Effector CD8-positive, alpha-beta T cell (primary cell): ENCODE results near the gene SPINT1.
"Not testable (repeated sequence)": the region's sequence is repeated elsewhere in the genome, so short reads cannot be mapped to it uniquely, and the experiment has no call there.

Experiments used
- DNase-seq: peaks from one replicate; lab custom pipeline; 2025; lab: John Stamatoyannopoulos, UW

Gene SPINT1

GRCh38 chr15:40858706-40859105 is 14.9 kb downstream of the SPINT1 start:
- no peak for DNase-seq

- peak; percentile 69 for DNase-seq
Observed at GRCh38 chr15:40859206-40859851, 15.5 kb downstream of the SPINT1 start.

GRCh38 chr15:40861147-40861546 is 17.3 kb downstream of the SPINT1 start:
- DNase-seq, result not testable (repeated sequence)

- DNase-seq, result no peak
Observed at GRCh38 chr15:40863660-40864270, 19.9 kb downstream of the SPINT1 start.

- no peak for DNase-seq
Observed at GRCh38 chr15:40867199-40867598, 23.4 kb downstream of the SPINT1 start.

GRCh38 chr15:40869686-40870085 is 25.8 kb downstream of the SPINT1 start:
- DNase-seq, result no peak

- no peak for DNase-seq
Observed at GRCh38 chr15:40870716-40871115, 26.9 kb downstream of the SPINT1 start.

- DNase-seq, result no peak
Observed at GRCh38 chr15:40871749-40872617, 28.1 kb downstream of the SPINT1 start.

- DNase-seq, result no peak
Observed at GRCh38 chr15:40872791-40873693, 29.2 kb downstream of the SPINT1 start.

- DNase-seq, result peak; percentile 42
Observed at GRCh38 chr15:40873694-40874561, 30.1 kb downstream of the SPINT1 start, which contains the start of gene RHOV. Gene RHOV (minus strand): TSS chr15:40874234. CDS start chr15:40874139, 95 bp downstream.

GRCh38 chr15:40875991-40876730 is 32.3 kb downstream of the SPINT1 start:
- DNase-seq, result no peak

- DNase-seq, result no peak
Observed at GRCh38 chr15:40877694-40878093, 33.8 kb downstream of the SPINT1 start.

- DNase-seq, result no peak
Observed at GRCh38 chr15:40878785-40879184, 34.9 kb downstream of the SPINT1 start.

- no peak for DNase-seq
Observed at GRCh38 chr15:40879609-40880008, 35.8 kb downstream of the SPINT1 start.

GRCh38 chr15:40881351-40881750 is 37.5 kb downstream of the SPINT1 start:
- DNase-seq, result no peak

GRCh38 chr15:40886586-40886985 is 42.7 kb downstream of the SPINT1 start:
- no peak for DNase-seq

- DNase-seq, result no peak
Observed at GRCh38 chr15:40889112-40889511, 45.3 kb downstream of the SPINT1 start.

- no peak for DNase-seq
Observed at GRCh38 chr15:40891138-40891537, 47.3 kb downstream of the SPINT1 start.

GRCh38 chr15:40891810-40892446 is 48.1 kb downstream of the SPINT1 start:
- no peak for DNase-seq
